ENCODE data around the gene PALM2AKAP2. TPM values are rescaled to one million over a fixed set of nuclear protein-coding genes. Genes with fewer than 3 reads are reported as not detected.

PALM2AKAP2 gene
- total RNA-seq, 1 donor from 2014 or later, result 24.2 TPM

- no peak for TF ChIP-seq CTCF (IDR thresholded peaks at IDR 0.05)
- Mint-ChIP-seq H3K27ac (ENCODE audit: unreplicated experiment) (peak overlapping the region; percentile 72), H3K4me3 (ENCODE audit: unreplicated experiment) (no peak overlapping the region), H3K36me3 (ENCODE audit: unreplicated experiment) (no peaks in the 10 kb centered on the region), H3K9me3 (ENCODE audit: unreplicated experiment) (no peaks in the 10 kb centered on the region), H3K4me1 (ENCODE audit: unreplicated experiment) (peaks cover 66% of the 10 kb centered on the region), H3K27me3 (ENCODE audit: unreplicated experiment) (no peaks in the 10 kb centered on the region)
- no peak for DNase-seq (ENCODE audit: extremely low spot score, unreplicated experiment)
Measured at GRCh38 chr9:109789971-109790370, 10.0 kb downstream of the PALM2AKAP2 start.

DNA sequence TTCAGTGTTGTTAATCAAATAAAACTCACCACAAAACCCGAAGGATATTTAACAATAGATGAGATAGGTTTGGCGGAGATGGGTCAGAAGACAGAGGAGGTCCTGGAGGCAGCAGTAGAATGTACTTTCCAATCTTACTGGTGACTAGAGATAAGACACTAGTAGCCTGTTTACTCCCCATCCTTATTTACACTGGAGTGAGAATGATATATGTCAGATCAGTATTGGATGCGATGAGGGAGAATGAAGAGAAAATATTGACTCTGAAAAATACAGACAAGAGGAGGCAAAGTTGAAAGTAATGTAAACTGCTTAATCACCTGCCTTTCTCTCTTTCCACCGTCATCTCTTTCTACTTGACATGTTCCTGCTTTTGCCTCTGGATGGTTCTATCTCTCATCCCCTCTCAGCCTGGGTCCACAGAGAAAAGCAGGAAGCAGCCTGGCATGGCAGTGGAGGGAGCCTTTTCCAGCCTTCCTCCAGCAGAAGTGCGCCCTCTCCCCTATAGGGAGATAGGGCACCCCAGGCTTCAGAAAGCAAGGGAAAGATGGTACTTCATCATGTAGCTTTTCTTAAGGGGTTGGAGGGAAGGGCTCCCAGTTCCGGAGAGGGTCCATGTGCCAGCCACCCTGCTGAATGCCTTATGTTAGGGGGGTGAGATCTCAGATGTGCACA is 11.1 kb downstream of the PALM2AKAP2 start:
- Mint-ChIP-seq H3K4me3 (ENCODE audit: unreplicated experiment) (no peak overlapping the region), H3K27ac (ENCODE audit: unreplicated experiment) (peak overlapping the region; percentile 63), H3K36me3 (ENCODE audit: unreplicated experiment) (no peaks in the 10 kb centered on the region), H3K27me3 (ENCODE audit: unreplicated experiment) (no peaks in the 10 kb centered on the region), H3K9me3 (ENCODE audit: unreplicated experiment) (no peaks in the 10 kb centered on the region), H3K4me1 (ENCODE audit: unreplicated experiment) (peaks cover 66% of the 10 kb centered on the region)
- DNase-seq (ENCODE audit: extremely low spot score, unreplicated experiment), result no peak
- TF ChIP-seq CTCF (IDR thresholded peaks at IDR 0.05), result no peak

DNA sequence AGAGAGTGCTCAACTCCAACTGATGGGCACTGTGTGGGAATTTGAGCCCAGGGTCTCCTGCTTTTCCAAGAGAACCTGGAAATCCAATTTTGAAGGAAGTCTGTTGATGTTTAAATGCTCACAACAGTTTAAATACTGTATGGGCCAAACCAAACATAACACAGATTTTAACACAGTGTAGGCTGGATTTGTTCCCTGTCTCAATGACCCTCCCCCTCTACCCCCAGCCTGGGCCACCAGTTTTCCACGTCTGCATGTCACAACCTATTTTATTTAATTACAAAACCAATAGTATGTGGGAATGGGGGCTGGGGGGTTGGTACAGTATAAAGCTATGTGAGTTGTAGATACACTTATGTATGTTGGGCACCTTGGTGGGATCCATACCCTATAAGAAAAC is 11.7 kb downstream of the PALM2AKAP2 start:
- no peak for DNase-seq (ENCODE audit: extremely low spot score, unreplicated experiment)
- peak overlapping the region; percentile 79 for H3K27ac Mint-ChIP-seq (ENCODE audit: unreplicated experiment)
- no peak for TF ChIP-seq CTCF (IDR thresholded peaks at IDR 0.05)
- peaks cover 66% of the 10 kb centered on the region for H3K4me1 Mint-ChIP-seq (ENCODE audit: unreplicated experiment)
- H3K36me3 Mint-ChIP-seq (ENCODE audit: unreplicated experiment), result no peaks in the 10 kb centered on the region
- no peak overlapping the region for H3K4me3 Mint-ChIP-seq (ENCODE audit: unreplicated experiment)
- H3K27me3 Mint-ChIP-seq (ENCODE audit: unreplicated experiment), result no peaks in the 10 kb centered on the region
- H3K9me3 Mint-ChIP-seq (ENCODE audit: unreplicated experiment), result no peaks in the 10 kb centered on the region

DNA sequence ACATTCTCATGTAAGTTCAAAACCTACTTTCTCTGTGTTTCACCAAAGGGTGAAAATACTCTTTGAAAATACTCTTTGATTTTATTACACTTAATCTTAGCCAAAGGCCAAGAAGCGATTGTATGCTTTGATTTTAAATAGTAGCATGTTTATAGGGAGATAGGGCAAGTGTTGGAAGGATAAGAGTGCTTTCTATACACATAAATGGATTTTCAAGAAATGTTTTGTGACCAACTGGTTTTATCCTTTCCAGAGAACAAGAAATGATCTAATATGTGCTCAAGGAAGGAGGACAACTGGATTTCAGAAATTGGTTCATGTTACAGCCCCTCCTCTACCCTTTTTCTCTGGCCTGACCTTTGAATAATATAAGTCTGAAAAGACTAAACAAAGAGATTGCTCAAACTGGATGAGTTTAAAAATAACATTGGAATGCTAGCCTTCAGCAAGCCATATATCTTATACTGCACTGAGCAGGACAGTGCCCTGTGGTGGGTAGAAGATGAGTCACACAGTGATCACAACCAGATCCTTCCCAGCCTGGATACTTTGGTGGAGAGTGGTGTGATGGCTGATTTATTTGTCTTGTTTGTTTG is 13.1 kb downstream of the PALM2AKAP2 start:
- no peak for TF ChIP-seq CTCF (IDR thresholded peaks at IDR 0.05)
- no peak overlapping the region for H3K4me3 Mint-ChIP-seq (ENCODE audit: unreplicated experiment)
- H3K27ac Mint-ChIP-seq (ENCODE audit: unreplicated experiment), result peak overlapping the region; percentile 79
- peaks cover 66% of the 10 kb centered on the region for H3K4me1 Mint-ChIP-seq (ENCODE audit: unreplicated experiment)
- no peak for DNase-seq (ENCODE audit: extremely low spot score, unreplicated experiment)
- no peaks in the 10 kb centered on the region for H3K27me3 Mint-ChIP-seq (ENCODE audit: unreplicated experiment)
- no peaks in the 10 kb centered on the region for H3K9me3 Mint-ChIP-seq (ENCODE audit: unreplicated experiment)
- no peaks in the 10 kb centered on the region for H3K36me3 Mint-ChIP-seq (ENCODE audit: unreplicated experiment)

- H3K4me1 Mint-ChIP-seq (ENCODE audit: unreplicated experiment), result peaks cover 58% of the 10 kb centered on the region
- no peaks in the 10 kb centered on the region for H3K36me3 Mint-ChIP-seq (ENCODE audit: unreplicated experiment)
Measured at GRCh38 chr9:109793921-109794320, 13.9 kb downstream of the PALM2AKAP2 start.

More at GRCh38 chr9:109793921-109794320, 13.9 kb downstream of the PALM2AKAP2 start:
- DNase-seq (ENCODE audit: extremely low spot score, unreplicated experiment), result no peak
- Mint-ChIP-seq H3K4me3 (ENCODE audit: unreplicated experiment) (no peak overlapping the region), H3K27ac (ENCODE audit: unreplicated experiment) (peak overlapping the region; percentile 25), H3K27me3 (ENCODE audit: unreplicated experiment) (no peaks in the 10 kb centered on the region), H3K9me3 (ENCODE audit: unreplicated experiment) (no peaks in the 10 kb centered on the region)
- no peak for TF ChIP-seq CTCF (IDR thresholded peaks at IDR 0.05)

Data from osteocyte (in vitro differentiated cells).